Kidney tubule cell (primary cell): ENCODE measurements around the gene KMO.

Experiments
- DNase-seq: peaks from one replicate; pipeline ENCODE4 v3.0.0-alpha.2; 2018; ENCODE audit warnings: low spot score

KMO gene

GRCh38 chr1:241593186-241593585 is 61.0 kb downstream of the KMO start:
- no peak for DNase-seq

GRCh38 chr1:241596633-241597032 is 64.5 kb downstream of the KMO start:
- peak; percentile 78 for DNase-seq

GRCh38 chr1:241598249-241598648 is 66.1 kb downstream of the KMO start:
- DNase-seq, result peak; percentile 29

GRCh38 chr1:241600496-241600901 is 68.3 kb downstream of the KMO start:
- DNase-seq, result peak; percentile 87

- peak; percentile 81 for DNase-seq
These were observed 71.6 kb downstream of the KMO start for GRCh38 chr1:241603731-241604245.

- peak; percentile 53 for DNase-seq
These were observed 73.1 kb downstream of the KMO start for GRCh38 chr1:241605146-241605805.

GRCh38 chr1:241606544-241606943 is 74.4 kb downstream of the KMO start:
- peak; percentile 82 for DNase-seq

- no peak for DNase-seq
These were observed 75.3 kb downstream of the KMO start for GRCh38 chr1:241607497-241607896.

- DNase-seq, result peak; percentile 62
These were observed 76.3 kb downstream of the KMO start for GRCh38 chr1:241608379-241609033.

GRCh38 chr1:241610056-241610815 is 78.1 kb downstream of the KMO start:
- DNase-seq, result peak; percentile 12

GRCh38 chr1:241611063-241611462 is 78.9 kb downstream of the KMO start:
- DNase-seq, result peak; percentile 83

GRCh38 chr1:241611736-241612135 is 79.6 kb downstream of the KMO start:
- DNase-seq, result no peak

GRCh38 chr1:241612533-241613477 is 80.6 kb downstream of the KMO start:
- DNase-seq, result peak; percentile 90

- no peak for DNase-seq
These were observed 82.0 kb downstream of the KMO start for GRCh38 chr1:241614144-241614543.

GRCh38 chr1:241614572-241614971 is 82.4 kb downstream of the KMO start:
- DNase-seq, result no peak

- peak; percentile 97 for DNase-seq
These were observed 83.1 kb downstream of the KMO start for GRCh38 chr1:241615043-241615974.

GRCh38 chr1:241617426-241617825 is 85.2 kb downstream of the KMO start:
- DNase-seq, result no peak

- no peak for DNase-seq
These were observed 90.5 kb downstream of the KMO start for GRCh38 chr1:241622669-241623068.

- no peak for DNase-seq
These were observed 92.8 kb downstream of the KMO start for GRCh38 chr1:241624935-241625334.

GRCh38 chr1:241627453-241628259 is 95.5 kb downstream of the KMO start:
- DNase-seq, result peak; percentile 85
